Measurements from ENCODE around the gene GGCT.

GRCh38 chr7:30524545-30524944 lies 19.9 kb upstream of the GGCT start:
- no peak for TF ChIP-seq GATA3 (IDR thresholded peaks at IDR 0.05; ENCODE audit: low read depth, low read length)
- no peak for TF ChIP-seq GATA2 (IDR thresholded peaks at IDR 0.05; ENCODE audit: low read depth, low read length)

Data from SH-SY5Y (cell line).